ENCODE measurements around the gene RHOBTB3. TPM values are rescaled to one million over a fixed set of nuclear protein-coding genes. Genes with fewer than 3 reads are reported as not detected.
"Not testable (repeated sequence)": the region's sequence is repeated elsewhere in the genome, so short reads cannot be mapped to it uniquely, and the experiment has no call there.

The RHOBTB3 gene
- total RNA-seq, 2 donors from 2014 or later: 56.2 to 89.9 TPM

DNA sequence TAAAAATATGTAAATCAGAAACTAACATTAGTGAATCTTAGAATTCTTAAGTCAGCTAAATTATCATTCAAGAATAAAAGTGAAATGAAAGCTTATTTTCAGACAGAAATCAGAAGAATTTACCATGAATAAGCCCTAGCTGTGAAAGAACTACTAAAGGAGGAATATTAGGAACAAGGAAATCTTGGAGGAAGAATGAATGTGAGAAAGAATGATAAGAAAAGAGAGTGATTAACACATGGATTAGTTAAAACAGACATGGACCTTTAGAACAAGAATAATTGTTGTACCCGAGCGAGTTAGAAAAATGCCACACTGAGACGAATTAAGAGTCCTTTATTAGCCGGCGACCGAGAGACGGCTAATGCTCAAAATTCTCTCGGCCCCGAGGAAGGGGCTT lies 24.1 kb upstream of the RHOBTB3 start:
- Histone ChIP-seq H3K4me1 (peaks cover 0 to 13% of the 10 kb centered on the region in 2 donors), H3K4me3 (no peak overlapping the region), H3K27ac (no peak overlapping the region), H3K9me3 (no peaks in the 10 kb centered on the region), H3K36me3 (no peaks in the 10 kb centered on the region), H3K27me3 (no peaks in the 10 kb centered on the region)
- TF ChIP-seq, protein P1, sequence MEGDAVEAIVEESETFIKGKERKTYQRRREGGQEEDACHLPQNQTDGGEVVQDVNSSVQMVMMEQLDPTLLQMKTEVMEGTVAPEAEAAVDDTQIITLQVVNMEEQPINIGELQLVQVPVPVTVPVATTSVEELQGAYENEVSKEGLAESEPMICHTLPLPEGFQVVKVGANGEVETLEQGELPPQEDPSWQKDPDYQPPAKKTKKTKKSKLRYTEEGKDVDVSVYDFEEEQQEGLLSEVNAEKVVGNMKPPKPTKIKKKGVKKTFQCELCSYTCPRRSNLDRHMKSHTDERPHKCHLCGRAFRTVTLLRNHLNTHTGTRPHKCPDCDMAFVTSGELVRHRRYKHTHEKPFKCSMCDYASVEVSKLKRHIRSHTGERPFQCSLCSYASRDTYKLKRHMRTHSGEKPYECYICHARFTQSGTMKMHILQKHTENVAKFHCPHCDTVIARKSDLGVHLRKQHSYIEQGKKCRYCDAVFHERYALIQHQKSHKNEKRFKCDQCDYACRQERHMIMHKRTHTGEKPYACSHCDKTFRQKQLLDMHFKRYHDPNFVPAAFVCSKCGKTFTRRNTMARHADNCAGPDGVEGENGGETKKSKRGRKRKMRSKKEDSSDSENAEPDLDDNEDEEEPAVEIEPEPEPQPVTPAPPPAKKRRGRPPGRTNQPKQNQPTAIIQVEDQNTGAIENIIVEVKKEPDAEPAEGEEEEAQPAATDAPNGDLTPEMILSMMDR (IDR thresholded peaks at IDR 0.05): no peak
- DNase-seq (ENCODE audit: low spot score): no peak

DNA sequence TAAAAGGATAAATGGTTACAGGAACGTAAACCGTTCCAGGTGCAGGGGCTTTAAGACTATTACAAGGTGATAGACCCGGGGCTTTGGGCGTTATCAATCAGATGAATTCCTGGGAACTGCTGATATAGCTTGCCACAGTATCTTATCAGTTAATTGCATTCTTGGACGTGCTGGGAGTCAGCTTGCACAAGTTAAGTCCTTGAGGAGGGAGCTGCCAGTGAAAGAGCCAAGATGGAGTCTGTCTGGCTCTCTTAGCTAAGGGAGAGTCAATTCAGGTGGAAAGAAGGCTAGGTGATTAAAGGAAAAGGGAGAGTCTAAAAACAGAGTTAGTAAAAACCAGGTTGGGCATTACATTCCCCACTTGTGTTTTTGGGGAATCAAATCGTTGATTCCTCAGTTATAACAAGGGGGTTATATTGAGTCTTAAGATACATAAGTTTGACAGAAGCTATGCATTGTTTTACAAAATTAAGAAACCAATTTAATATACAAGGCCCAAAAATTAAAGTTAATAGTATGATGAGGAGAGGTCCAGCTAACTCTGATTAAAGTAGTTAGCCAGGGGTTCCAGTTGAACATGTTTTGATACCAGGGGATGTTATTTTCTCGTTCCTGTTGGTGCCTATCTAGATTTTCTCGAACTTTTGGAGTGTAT lies 23.5 kb upstream of the RHOBTB3 start:
- H3K27ac ChIP-seq; H3K9me3 ChIP-seq; H3K36me3 ChIP-seq; DNase-seq (ENCODE audit: low spot score); H3K4me3 ChIP-seq; H3K27me3 ChIP-seq: not testable (repeated sequence)
- H3K4me1 ChIP-seq: peaks cover 0 to 15% of the 10 kb centered on the region in 2 donors

DNA sequence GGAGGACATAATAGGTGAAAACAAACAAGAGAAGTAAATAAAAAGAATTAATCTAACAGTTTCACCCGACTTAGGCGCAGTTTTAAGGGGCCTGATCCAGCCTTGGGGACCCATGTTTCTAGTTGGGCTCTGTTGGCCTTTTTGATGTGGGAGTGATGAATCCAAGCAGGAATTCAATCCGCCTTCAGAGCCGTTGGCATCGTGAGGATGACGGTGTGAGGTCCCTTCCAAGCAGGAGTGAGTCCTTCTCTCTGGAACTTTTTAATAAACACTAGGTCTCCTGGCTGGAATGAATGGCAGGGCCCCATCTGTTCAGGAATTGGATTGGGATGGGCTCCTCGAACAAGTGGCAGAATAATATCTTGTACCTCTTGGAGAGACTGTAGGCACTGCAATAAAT lies 22.3 kb upstream of the RHOBTB3 start:
- H3K4me1 ChIP-seq: peaks cover 0 to 17% of the 10 kb centered on the region in 2 donors
- TF ChIP-seq, protein P1 (IDR thresholded peaks at IDR 0.05): no peak
- no peaks in the 10 kb centered on the region for H3K9me3 ChIP-seq
- H3K36me3 ChIP-seq: no peaks in the 10 kb centered on the region
- H3K4me3 ChIP-seq: no peak overlapping the region
- DNase-seq (ENCODE audit: low spot score): no peak
- H3K27ac ChIP-seq: no peak overlapping the region
- H3K27me3 ChIP-seq: no peaks in the 10 kb centered on the region

DNA sequence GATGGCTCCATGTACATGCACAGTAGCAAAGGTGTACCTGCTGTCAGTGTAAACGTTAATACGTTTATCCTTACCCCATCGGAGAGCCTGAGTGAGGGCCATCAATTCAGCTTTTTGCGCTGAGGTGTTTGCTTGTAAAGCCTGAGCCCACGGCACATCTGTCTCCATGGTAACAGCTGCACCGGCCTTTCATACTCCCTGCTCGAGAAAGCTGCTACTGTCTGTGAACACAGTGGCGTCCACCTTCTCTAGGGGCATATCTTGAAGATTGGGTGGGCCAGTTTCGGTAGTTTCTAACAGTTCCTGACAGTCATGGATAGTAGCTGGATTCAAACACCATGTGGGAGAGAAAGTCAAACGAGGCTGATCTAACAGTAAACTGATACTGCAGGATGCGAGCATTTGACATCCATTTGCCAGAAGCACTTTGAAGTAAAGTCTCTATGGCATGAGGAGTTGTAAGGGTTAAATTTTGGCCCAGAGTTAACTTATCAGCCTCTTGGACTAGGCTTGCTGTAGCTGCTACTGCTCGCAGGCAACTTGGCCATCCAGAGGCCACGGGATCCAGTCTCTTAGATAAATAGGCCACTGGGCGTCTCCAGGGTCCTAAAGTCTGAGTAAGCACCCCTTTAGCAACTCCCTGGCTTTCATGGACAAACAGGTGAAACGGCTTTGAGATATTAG lies 21.0 kb upstream of the RHOBTB3 start:
- no peaks in the 10 kb centered on the region for H3K27me3 ChIP-seq
- H3K9me3 ChIP-seq: no peaks in the 10 kb centered on the region
- H3K36me3 ChIP-seq: no peaks in the 10 kb centered on the region
- TF ChIP-seq, protein P1 (IDR thresholded peaks at IDR 0.05): no peak
- peak overlapping the region; percentile 1 to 9 for H3K4me3 ChIP-seq
- peaks cover 0 to 17% of the 10 kb centered on the region in 2 donors for H3K4me1 ChIP-seq
- DNase-seq (ENCODE audit: low spot score): no peak
- H3K27ac ChIP-seq: peak overlapping the region; percentile 35 to 42

DNA sequence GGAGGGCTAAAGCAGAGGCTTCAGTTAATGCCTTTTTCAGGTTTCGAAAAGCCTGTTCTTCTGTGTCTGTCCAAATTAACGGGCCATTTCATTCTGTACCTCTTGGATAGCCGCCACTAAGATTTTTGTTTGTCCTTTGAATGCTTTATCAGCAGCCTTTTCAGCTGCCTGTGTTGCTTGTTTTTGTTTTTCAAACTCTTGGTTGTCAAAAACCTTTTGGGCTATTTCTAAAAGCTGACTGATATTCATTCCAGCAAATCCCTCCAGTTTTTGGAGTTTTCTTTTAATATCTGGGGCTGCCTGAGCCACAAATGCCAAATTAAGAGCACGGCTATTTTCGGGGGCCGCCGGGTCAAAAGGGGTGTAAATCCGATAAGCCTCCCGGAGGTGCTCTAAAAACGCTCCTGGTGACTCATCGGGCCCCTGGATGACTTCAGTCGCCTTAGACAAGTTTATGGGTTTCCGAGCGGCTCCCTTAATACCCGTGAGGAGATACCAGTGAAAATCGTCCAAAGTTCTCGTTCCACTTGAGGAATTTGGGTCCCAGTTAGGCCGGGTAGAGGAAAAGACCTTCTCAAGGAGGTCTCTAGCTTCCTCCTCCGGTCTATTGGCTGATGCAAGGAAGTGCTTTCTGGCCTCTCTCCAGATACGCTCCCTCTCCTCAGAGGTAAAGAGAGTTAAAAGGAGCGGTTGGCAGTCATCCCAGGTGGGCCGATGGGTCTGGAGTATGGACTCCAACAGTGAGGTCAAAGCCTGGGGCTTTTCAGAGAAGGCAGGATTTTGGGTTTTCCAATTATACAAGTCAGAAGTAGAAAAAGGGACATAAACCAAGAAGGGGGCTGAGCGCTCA lies 20.3 kb upstream of the RHOBTB3 start:
- Histone ChIP-seq H3K4me1 (peaks cover 0 to 17% of the 10 kb centered on the region in 2 donors), H3K27ac (peak overlapping the region; percentile 35 to 42), H3K4me3 (peak overlapping the region; percentile 1 to 9)
- not testable (repeated sequence) for H3K27me3 ChIP-seq; H3K9me3 ChIP-seq; DNase-seq (ENCODE audit: low spot score); H3K36me3 ChIP-seq

DNA sequence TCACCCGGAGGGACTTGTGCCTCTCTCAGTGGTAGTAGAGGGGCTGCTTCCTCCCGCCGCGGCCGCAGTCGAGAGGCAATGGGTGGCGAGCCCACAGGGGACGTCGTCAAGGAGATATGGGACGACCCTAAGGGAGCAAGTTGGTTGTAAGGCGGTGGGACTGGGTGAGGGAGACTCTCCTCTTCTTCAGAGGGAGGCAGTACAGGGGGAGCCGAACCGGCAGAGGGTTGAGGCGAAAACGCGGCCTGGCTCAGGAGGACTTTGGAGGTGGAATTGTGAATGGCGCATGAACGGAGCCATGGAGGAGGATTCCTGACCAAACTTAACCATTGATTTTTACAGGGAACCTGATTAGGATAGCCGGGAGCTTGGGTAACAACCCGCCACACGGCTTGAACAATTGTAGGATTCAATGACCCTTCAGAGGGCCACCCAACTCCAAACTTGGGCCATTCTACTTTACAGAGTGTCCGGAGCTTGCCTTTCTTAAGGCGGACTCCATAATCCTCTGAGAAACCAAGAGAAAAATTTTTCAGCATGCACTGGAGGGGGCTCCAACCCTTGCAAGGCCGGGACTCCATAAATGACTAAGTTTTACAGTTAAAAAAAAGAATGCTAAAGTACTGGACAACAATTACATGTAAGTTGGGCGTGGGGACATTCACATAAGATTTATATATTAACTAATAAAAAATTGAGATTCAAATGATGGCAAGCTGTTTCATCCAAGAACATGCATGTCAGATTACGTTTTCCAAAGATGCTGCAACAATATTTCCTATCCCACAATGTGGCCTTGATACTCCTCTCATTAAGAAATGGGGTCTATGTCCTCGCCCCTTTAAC lies 19.4 kb upstream of the RHOBTB3 start:
- peaks cover 0 to 17% of the 10 kb centered on the region in 2 donors for H3K4me1 ChIP-seq
- no peaks in the 10 kb centered on the region for H3K27me3 ChIP-seq
- no peak for DNase-seq (ENCODE audit: low spot score)
- H3K27ac ChIP-seq: peak overlapping the region; percentile 35 to 42
- no peak overlapping the region for H3K4me3 ChIP-seq
- no peaks in the 10 kb centered on the region for H3K9me3 ChIP-seq
- no peaks in the 10 kb centered on the region for H3K36me3 ChIP-seq
- TF ChIP-seq, protein P1 (IDR thresholded peaks at IDR 0.05): no peak
